Forelimb muscle (tissue), 1 donor: ENCODE results near the gene ANGPTL4. TPM values are rescaled to one million over a fixed set of nuclear protein-coding genes. Genes with fewer than 3 reads are reported as not detected.

Experiments
- DNase-seq: peaks from one replicate; pipeline ENCODE4 v3.0.0-alpha.2; 2013; ENCODE audit warnings: low read depth
- polyA plus RNA-seq: library from polyadenylated mRNA; unstranded; fragments of 120-200 nt; gene quantifications from one replicate; pipeline ENCODE4 v1.2.1, GENCODE V29; 2013; ENCODE audit not compliant: insufficient read length

Gene ANGPTL4
- polyA plus RNA-seq, 1 donor = 1.5 TPM

- peak; percentile 94 for DNase-seq
Measured at GRCh38 chr19:8412783-8413628, 49.1 kb downstream of the ANGPTL4 start, which contains the start of gene MARCHF2. Gene MARCHF2 (plus strand): TSS chr19:8413305. CDS start chr19:8421841, 8,536 bp downstream.

GRCh38 chr19:8413629-8413995 lies 49.7 kb downstream of the ANGPTL4 start:
- DNase-seq = no peak

- no peak for DNase-seq
Measured at GRCh38 chr19:8416796-8417195, 52.8 kb downstream of the ANGPTL4 start.

GRCh38 chr19:8421484-8422461 lies 57.8 kb downstream of the ANGPTL4 start:
- DNase-seq = no peak

GRCh38 chr19:8423817-8424223 lies 59.9 kb downstream of the ANGPTL4 start:
- DNase-seq = peak; percentile 95

Other genes starting within 250 kb of the ANGPTL4 start
- 6.4 TPM for gene FBN3, start 214.6 kb upstream of the ANGPTL4 start, polyA plus RNA-seq
- gene CERS4, start 154.8 kb upstream of the ANGPTL4 start, polyA plus RNA-seq = 12.5 TPM
- 23.5 TPM for gene CD320, start 55.8 kb upstream of the ANGPTL4 start, polyA plus RNA-seq
- gene NDUFA7, start 42.8 kb upstream of the ANGPTL4 start, polyA plus RNA-seq = 44.0 TPM
- 697 TPM for gene RPS28, start 42.7 kb upstream of the ANGPTL4 start, polyA plus RNA-seq
- 10.3 TPM for gene KANK3, start 20.9 kb upstream of the ANGPTL4 start, polyA plus RNA-seq
- 69.6 TPM for gene RAB11B, start 26.2 kb downstream of the ANGPTL4 start, polyA plus RNA-seq
- 14.9 TPM for gene MARCHF2, start 49.1 kb downstream of the ANGPTL4 start, polyA plus RNA-seq
- gene HNRNPM, start 80.8 kb downstream of the ANGPTL4 start, polyA plus RNA-seq = 170 TPM
- gene PRAM1, start 138.5 kb downstream of the ANGPTL4 start, polyA plus RNA-seq = 2.2 TPM
- 13.8 TPM for gene ZNF414, start 150.0 kb downstream of the ANGPTL4 start, polyA plus RNA-seq
- 6.7 TPM for gene MYO1F, start 213.3 kb downstream of the ANGPTL4 start, polyA plus RNA-seq
- gene ADAMTS10, start 246.6 kb downstream of the ANGPTL4 start, polyA plus RNA-seq = 25.0 TPM